CD4-positive, alpha-beta memory T cell (primary cell): ENCODE measurements around the gene CALML3. TPM values are rescaled to one million over a fixed set of nuclear protein-coding genes. Genes with fewer than 3 reads are reported as not detected.
A peak's percentile ranks its signal among the peaks of the same experiment; 100 is the strongest.
"Not testable (repeated sequence)": the region's sequence is repeated elsewhere in the genome, so short reads cannot be mapped to it uniquely, and the experiment has no call there.

Experiments
- CTCF ChIA-PET: fragments of 350-600 bp; sonication (Branson Sonifier 250); formaldehyde crosslinking; loops from one replicate; lab custom pipeline; 2021; ENCODE audit warnings: inconsistent platforms; ENCODE audit not compliant: partially characterized antibody; lab: Charles Lee
- POLR2A ChIA-PET: fragments of 350-600 bp; sonication (Branson Sonifier 250); formaldehyde crosslinking; loops from one replicate; lab custom pipeline; 2021; ENCODE audit not compliant: partially characterized antibody; lab: Charles Lee
- DNase-seq, 5 donors: peaks; one replicate each; pipeline versions ENCODE4 v3.0.0 to v3.0.0-alpha.2; 2020 to 2022; ENCODE audit warnings: mixed read lengths in 1 of 5
- H3K27ac ChIP-seq: one replicate; pipeline ENCODE4 v1.7.0; 2013; ENCODE audit warnings: low read depth, low read length
- H3K27me3 ChIP-seq: 2 replicates; pipeline ENCODE4 v1.7.0; 2013; ENCODE audit warnings: mild to moderate bottlenecking, low read length, moderate library complexity; ENCODE audit not compliant: insufficient read depth
- H3K36me3 ChIP-seq: 2 replicates; pipeline ENCODE4 v1.7.0; 2013; ENCODE audit warnings: mild to moderate bottlenecking, low read length, moderate library complexity; ENCODE audit not compliant: insufficient read depth
- H3K4me1 ChIP-seq: 2 replicates; pipeline ENCODE4 v1.7.0; 2013; ENCODE audit warnings: mild to moderate bottlenecking, low read length, moderate library complexity; ENCODE audit not compliant: insufficient read depth
- H3K4me3 ChIP-seq, 2 donors: one replicate each; pipeline ENCODE4 v1.7.0; 2013; ENCODE audit warnings: low read length in 2 of 2, mild to moderate bottlenecking in 1 of 2
- H3K9me3 ChIP-seq, 2 donors: one replicate each; pipeline ENCODE4 v1.7.0; 2013; ENCODE audit warnings: low read length in 2 of 2, control low read depth in 1 of 2; ENCODE audit not compliant: control insufficient read depth in 1 of 2
- H3K27ac Mint-ChIP-seq, 7 donors: one replicate each; pipeline ENCODE4 v1.8.0; 2020 to 2021; ENCODE audit warnings: mixed read lengths in 7 of 7, mild to moderate bottlenecking in 6 of 7, inconsistent platforms in 3 of 7, moderate library complexity in 3 of 7
- H3K27me3 Mint-ChIP-seq, 2 donors: one replicate each; pipeline ENCODE4 v1.8.0; 2020 to 2021; ENCODE audit warnings: mixed read lengths in 2 of 2
- H3K36me3 Mint-ChIP-seq, 2 donors: one replicate each; pipeline ENCODE4 v1.8.0; 2020 to 2021; ENCODE audit warnings: mixed read lengths in 2 of 2, inconsistent platforms in 1 of 2, mild to moderate bottlenecking in 1 of 2
- H3K4me1 Mint-ChIP-seq, 4 donors: one replicate each; pipeline ENCODE4 v1.8.0; 2020 to 2021; ENCODE audit warnings: mixed read lengths in 4 of 4, mild to moderate bottlenecking in 1 of 4
- H3K4me3 Mint-ChIP-seq, 8 donors: one replicate each; pipeline ENCODE4 v1.8.0; 2020 to 2021; ENCODE audit warnings: mixed read lengths in 8 of 8, mild to moderate bottlenecking in 7 of 8, moderate library complexity in 6 of 8, inconsistent platforms in 3 of 8
- H3K9me3 Mint-ChIP-seq, 8 donors: one replicate each; pipeline ENCODE4 v1.8.0; 2020 to 2021; ENCODE audit warnings: mixed read lengths in 8 of 8, mild to moderate bottlenecking in 5 of 8, inconsistent platforms in 3 of 8, moderate library complexity in 1 of 8
- intact Hi-C: fragments of 100-400 bp; cut with micrococcal nuclease; formaldehyde crosslinking; loops from one replicate; pipeline ENCODE4 v1.15.1; 2023
- polyA plus RNA-seq, 2 donors: library from polyadenylated mRNA; unstranded; fragments of 300-500 nt; fragmentation: Illumina TruSeq; gene quantifications; one replicate each; pipeline ENCODE4 v1.2.3, GENCODE V29; 2021
- total RNA-seq, 2 experiments: library from RNA; stranded (reverse); gene quantifications; one replicate each; pipeline ENCODE4 v1.2.3, GENCODE V29; 2021

The CALML3 gene
- total and polyA plus RNA-seq, 4 experiments from 2014 or later: not detected

GRCh38 chr10:5555881-5556280, 31.1 kb downstream of the CALML3 start:
- no peak overlapping the region for H3K4me3 ChIP-seq
- peaks cover 31% of the 10 kb centered on the region for H3K4me1 ChIP-seq
- H3K27me3 ChIP-seq: no peaks in the 10 kb centered on the region
- POLR2A ChIA-PET: interaction anchor here (2.0 kb wide), 1 partner anchor 8 kb away, joined by 12 read pairs; no protein-coding TSS in a partner anchor
- H3K4me3 Mint-ChIP-seq: no peak overlapping the region
- intact Hi-C loops: no loop called here
- H3K36me3 Mint-ChIP-seq: no peaks in the 10 kb centered on the region
- H3K9me3 ChIP-seq: no peaks in the 10 kb centered on the region
- CTCF ChIA-PET: no interaction called here
- H3K27ac ChIP-seq: no peak overlapping the region
- no peak for DNase-seq
- H3K36me3 ChIP-seq: no peaks in the 10 kb centered on the region
- H3K27ac Mint-ChIP-seq: no peak overlapping the region
- H3K9me3 Mint-ChIP-seq: peaks cover 0 to 1% (median 0%) of the 10 kb centered on the region in 8 donors
- peaks cover 16 to 33% (median 26%) of the 10 kb centered on the region in 4 donors for H3K4me1 Mint-ChIP-seq
- peaks cover 0 to 7% of the 10 kb centered on the region in 2 donors for H3K27me3 Mint-ChIP-seq

- no peak for DNase-seq
- peaks cover 16 to 29% (median 22%) of the 10 kb centered on the region in 4 donors for H3K4me1 Mint-ChIP-seq
- intact Hi-C loops: no loop called here
- no peak overlapping the region for H3K27ac ChIP-seq
- H3K4me1 ChIP-seq: peaks cover 25% of the 10 kb centered on the region
- no peak overlapping the region for H3K4me3 ChIP-seq
- POLR2A ChIA-PET: no interaction called here
- peaks cover 0 to 7% of the 10 kb centered on the region in 2 donors for H3K27me3 Mint-ChIP-seq
- no peaks in the 10 kb centered on the region for H3K36me3 Mint-ChIP-seq
- peaks cover 0 to 1% (median 0%) of the 10 kb centered on the region in 8 donors for H3K9me3 Mint-ChIP-seq
- no peaks in the 10 kb centered on the region for H3K27me3 ChIP-seq
- H3K9me3 ChIP-seq: no peaks in the 10 kb centered on the region
- CTCF ChIA-PET: interaction anchor here (1.2 to 1.3 kb wide), 2 partner anchors 66 to 73 kb away, joined by 3 to 4 read pairs; no protein-coding TSS in a partner anchor
- H3K4me3 Mint-ChIP-seq: no peak overlapping the region
- no peaks in the 10 kb centered on the region for H3K36me3 ChIP-seq
- no peak overlapping the region for H3K27ac Mint-ChIP-seq
Observed at GRCh38 chr10:5556576-5556975, 31.8 kb downstream of the CALML3 start.

DNA sequence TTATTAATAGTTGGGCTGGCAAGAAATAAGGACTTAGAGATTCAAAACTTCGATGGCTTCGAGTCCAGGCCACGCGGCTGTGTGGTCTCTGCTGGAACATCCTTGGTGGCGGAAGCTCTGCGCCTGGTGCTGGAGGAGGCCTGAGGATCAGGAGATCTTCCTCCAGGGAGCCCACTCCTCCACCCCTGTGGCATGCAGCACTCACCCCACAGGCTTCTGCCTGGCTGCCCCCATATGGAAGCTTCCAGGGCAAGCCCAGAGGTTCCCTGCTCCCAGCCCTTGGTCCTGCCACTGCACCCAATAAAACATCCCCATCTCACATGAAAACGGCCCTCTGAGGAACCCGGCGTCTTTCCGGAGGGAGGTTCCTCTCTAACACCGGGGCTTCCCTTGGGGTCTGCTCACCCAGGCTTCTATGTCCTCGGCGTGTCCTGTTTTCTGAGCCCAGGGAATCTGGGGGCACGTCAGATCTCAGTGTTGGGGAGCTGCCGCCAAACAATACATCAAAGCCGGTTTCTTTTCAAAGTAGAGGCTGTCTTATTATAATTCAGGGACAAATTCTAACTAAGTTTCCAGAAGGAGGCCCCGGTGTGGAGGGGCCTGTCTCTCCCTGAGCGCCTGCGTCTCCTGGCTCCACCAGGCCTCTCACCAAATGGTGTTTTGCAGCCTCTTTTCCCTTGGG, 32.4 kb downstream of the CALML3 start:
- CTCF ChIA-PET: interaction anchor here (1.2 to 1.3 kb wide), 2 partner anchors 65 to 72 kb away, joined by 3 to 4 read pairs; no protein-coding TSS in a partner anchor
- intact Hi-C loops: no loop called here
- POLR2A ChIA-PET: no interaction called here

GRCh38 chr10:5557799-5558771, 33.3 kb downstream of the CALML3 start:
- H3K36me3 ChIP-seq: no peaks in the 10 kb centered on the region
- CTCF ChIA-PET: interaction anchor here (1.3 kb wide), 1 partner anchor 64 kb away, joined by 3 read pairs; no protein-coding TSS in a partner anchor
- H3K9me3 Mint-ChIP-seq: peaks cover 0 to 1% (median 0%) of the 10 kb centered on the region in 8 donors
- no peaks in the 10 kb centered on the region for H3K36me3 Mint-ChIP-seq
- no peak overlapping the region for H3K4me3 Mint-ChIP-seq
- peaks cover 10 to 22% (median 13%) of the 10 kb centered on the region in 4 donors for H3K4me1 Mint-ChIP-seq
- peaks cover 0 to 5% of the 10 kb centered on the region in 2 donors for H3K27me3 Mint-ChIP-seq
- H3K4me3 ChIP-seq: no peak overlapping the region
- POLR2A ChIA-PET: interaction anchor here (0.9 kb wide), 1 partner anchor 65 kb away, joined by 3 read pairs; no protein-coding TSS in a partner anchor
- DNase-seq: no peak
- intact Hi-C loops: no loop called here
- no peaks in the 10 kb centered on the region for H3K27me3 ChIP-seq
- peaks cover 14% of the 10 kb centered on the region for H3K4me1 ChIP-seq
- no peak overlapping the region for H3K27ac ChIP-seq
- no peaks in the 10 kb centered on the region for H3K9me3 ChIP-seq
- H3K27ac Mint-ChIP-seq: no peak overlapping the region

More for the DNA sequence above, 32.4 kb downstream of the CALML3 start:
- no peaks in the 10 kb centered on the region for H3K27me3 ChIP-seq
- Mint-ChIP-seq H3K27ac (no peak overlapping the region), H3K27me3 (peaks cover 0 to 7% of the 10 kb centered on the region in 2 donors), H3K9me3 (peaks cover 0 to 1% (median 0%) of the 10 kb centered on the region in 8 donors), H3K4me1 (peaks cover 12 to 23% (median 17%) of the 10 kb centered on the region in 4 donors), H3K4me3 (no peak overlapping the region), H3K36me3 (no peaks in the 10 kb centered on the region)
- H3K4me3 ChIP-seq: no peak overlapping the region
- no peaks in the 10 kb centered on the region for H3K9me3 ChIP-seq
- peaks cover 19% of the 10 kb centered on the region for H3K4me1 ChIP-seq
- H3K36me3 ChIP-seq: no peaks in the 10 kb centered on the region
- DNase-seq: no peak
- no peak overlapping the region for H3K27ac ChIP-seq

DNA sequence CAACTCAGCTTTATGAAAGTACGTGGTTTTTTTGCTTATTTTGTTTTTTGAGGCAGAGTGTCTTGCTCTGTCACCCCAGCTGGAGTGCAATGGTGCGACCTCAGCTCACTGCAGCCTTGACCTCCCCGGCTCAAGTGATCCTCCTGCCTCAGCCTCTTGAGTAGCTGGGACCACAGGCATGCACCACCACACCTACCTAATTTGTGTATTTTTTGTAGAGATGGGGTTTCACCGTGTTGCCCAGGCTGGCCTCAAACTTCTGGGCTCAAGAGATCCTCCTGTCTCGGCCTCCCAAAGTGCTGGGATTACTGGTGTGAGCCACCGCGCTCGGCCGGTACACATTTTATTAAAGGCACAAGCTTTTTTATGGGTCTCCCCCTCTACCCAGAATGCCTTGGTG, 34.3 kb downstream of the CALML3 start:
- DNase-seq, H3K36me3 ChIP-seq, H3K27me3 ChIP-seq, intact Hi-C loops, H3K27ac Mint-ChIP-seq, H3K9me3 ChIP-seq, H3K27ac ChIP-seq, H3K4me3 Mint-ChIP-seq, H3K4me3 ChIP-seq, H3K36me3 Mint-ChIP-seq, H3K9me3 Mint-ChIP-seq, H3K27me3 Mint-ChIP-seq: not testable (repeated sequence)
- peaks cover 11 to 24% (median 16%) of the 10 kb centered on the region in 4 donors for H3K4me1 Mint-ChIP-seq
- ChIA-PET POLR2A (interaction anchor here (0.9 kb wide), 1 partner anchor 64 kb away, joined by 3 read pairs; no protein-coding TSS in a partner anchor), CTCF (interaction anchor here (0.7 kb wide), 1 partner anchor 10 kb away, joined by 3 read pairs; no protein-coding TSS in a partner anchor)
- H3K4me1 ChIP-seq: peaks cover 14% of the 10 kb centered on the region

DNA sequence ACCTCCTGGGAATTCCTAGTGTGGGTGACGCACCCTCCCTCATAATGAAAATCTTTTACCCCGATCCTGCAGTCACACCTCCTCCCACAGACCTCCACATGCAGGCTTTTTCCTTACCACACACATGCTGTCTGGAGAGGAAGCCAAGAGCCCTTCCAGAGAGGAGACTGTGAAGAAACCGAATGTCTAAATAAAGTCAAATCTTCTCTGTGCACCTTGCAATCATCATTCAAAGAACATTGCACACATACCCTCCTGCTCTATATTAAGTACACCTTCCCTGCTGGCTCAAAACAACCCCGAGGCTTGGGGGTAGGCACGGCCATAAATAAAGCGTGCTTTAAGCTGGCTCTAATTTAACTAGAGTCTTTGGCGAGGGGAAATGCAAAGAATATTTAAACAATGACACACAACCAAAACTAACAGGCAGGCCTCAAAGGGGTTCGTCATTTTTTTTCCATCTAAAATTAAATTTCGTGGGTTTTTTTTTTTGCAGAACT, 34.9 kb downstream of the CALML3 start:
- ChIA-PET POLR2A (interaction anchor here (0.6 kb wide), 1 partner anchor 10 kb away, joined by 3 read pairs; no protein-coding TSS in a partner anchor), CTCF (interaction anchor here (0.5 kb wide), 1 partner anchor 701 kb away, joined by 3 read pairs; no protein-coding TSS in a partner anchor)
- Mint-ChIP-seq H3K9me3 (peaks cover 0 to 2% (median 0%) of the 10 kb centered on the region in 8 donors), H3K4me3 (no peak overlapping the region), H3K4me1 (peaks cover 16 to 26% (median 20%) of the 10 kb centered on the region in 4 donors), H3K27me3 (peaks cover 0 to 3% of the 10 kb centered on the region in 2 donors), H3K27ac (peak overlapping the region in 1 of 7 donors; percentile 12), H3K36me3 (peaks cover 3 to 4% of the 10 kb centered on the region in 2 donors)
- Histone ChIP-seq H3K9me3 (no peaks in the 10 kb centered on the region), H3K4me3 (no peak overlapping the region), H3K27ac (no peak overlapping the region), H3K36me3 (no peaks in the 10 kb centered on the region), H3K27me3 (no peaks in the 10 kb centered on the region), H3K4me1 (peaks cover 19% of the 10 kb centered on the region)
- DNase-seq: no peak
- intact Hi-C loops: loop anchor here (5.0 kb wide), 1 partner anchor 117 kb away; no protein-coding TSS in a partner anchor
